ENCODE data around the gene NAA60. TPM values are rescaled to one million over a fixed set of nuclear protein-coding genes. Genes with fewer than 3 reads are reported as not detected.

Gene NAA60
- total and polyA plus RNA-seq, 9 of the 15 experiments (the other 6 are each of a cell fraction or from before 2014, with no cell fraction given): 2.1 to 49.4 (median 10.3) TPM

DNA sequence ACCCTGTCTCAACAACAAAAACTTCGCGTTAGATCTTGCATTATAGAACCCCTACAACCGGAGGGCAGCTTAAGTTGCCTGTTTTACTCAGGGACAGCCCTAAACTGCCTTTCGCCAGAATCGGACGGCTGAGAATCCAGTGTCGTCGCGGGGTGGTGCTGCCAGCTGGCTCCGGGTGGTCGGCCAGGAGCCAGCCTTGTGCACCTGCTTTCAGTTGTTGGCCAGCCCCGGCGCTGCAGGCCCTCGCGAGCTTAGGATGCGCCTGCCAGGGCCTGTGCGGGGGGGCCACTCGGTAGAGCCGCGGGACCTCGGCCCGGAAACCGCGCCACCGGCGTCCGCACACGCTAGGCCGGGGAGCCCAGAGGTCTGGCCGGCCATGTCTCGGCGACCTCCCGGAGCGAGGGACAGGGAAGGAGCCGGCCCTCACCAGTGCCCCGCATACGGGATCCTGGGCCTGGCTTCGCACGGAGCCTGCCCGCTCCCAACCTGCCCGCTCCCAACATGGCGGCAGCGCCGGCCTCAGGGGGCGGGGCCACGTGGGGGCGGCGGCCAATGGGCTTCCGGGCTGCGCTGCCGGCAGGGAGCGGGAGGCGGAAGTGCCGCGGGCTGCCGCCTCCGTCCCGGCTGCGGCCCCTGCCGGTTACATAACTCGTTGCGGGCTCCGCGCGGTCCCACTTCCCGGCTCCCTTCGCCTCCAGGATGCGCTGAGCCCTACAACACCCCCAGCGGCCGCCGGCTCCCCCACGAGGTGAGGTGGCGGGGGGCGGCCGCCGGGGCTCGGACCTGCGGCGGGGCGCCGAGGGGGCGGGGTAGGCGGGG is 14.2 kb downstream of the NAA60 start (continued):
- TF ChIP-seq RBM34 (IDR thresholded peaks at IDR 0.05; ENCODE audit: borderline replicate concordance, insufficient read depth, low read length): no peak
- TF ChIP-seq, protein P1, sequence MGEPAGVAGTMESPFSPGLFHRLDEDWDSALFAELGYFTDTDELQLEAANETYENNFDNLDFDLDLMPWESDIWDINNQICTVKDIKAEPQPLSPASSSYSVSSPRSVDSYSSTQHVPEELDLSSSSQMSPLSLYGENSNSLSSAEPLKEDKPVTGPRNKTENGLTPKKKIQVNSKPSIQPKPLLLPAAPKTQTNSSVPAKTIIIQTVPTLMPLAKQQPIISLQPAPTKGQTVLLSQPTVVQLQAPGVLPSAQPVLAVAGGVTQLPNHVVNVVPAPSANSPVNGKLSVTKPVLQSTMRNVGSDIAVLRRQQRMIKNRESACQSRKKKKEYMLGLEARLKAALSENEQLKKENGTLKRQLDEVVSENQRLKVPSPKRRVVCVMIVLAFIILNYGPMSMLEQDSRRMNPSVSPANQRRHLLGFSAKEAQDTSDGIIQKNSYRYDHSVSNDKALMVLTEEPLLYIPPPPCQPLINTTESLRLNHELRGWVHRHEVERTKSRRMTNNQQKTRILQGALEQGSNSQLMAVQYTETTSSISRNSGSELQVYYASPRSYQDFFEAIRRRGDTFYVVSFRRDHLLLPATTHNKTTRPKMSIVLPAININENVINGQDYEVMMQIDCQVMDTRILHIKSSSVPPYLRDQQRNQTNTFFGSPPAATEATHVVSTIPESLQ (CRISPR knock-in tag; IDR thresholded peaks at IDR 0.05): 0 out of 2 replicates have a peak, but pooled peaks have one; percentile 53
- TF ChIP-seq RCOR1 (IDR thresholded peaks at IDR 0.05; ENCODE audit: borderline replicate concordance in 1 of 2, low read depth in 2 of 2, low read length in 2 of 2): peak in 1 of 2 experiments; percentile 19; a peak in 1 of 4 replicates
- no peak for TF ChIP-seq YBX1 (IDR thresholded peaks at IDR 0.05)
- TF ChIP-seq SP1 (CRISPR knock-in tag; IDR thresholded peaks at IDR 0.05): peak; percentile 81
- no peak for TF ChIP-seq ZKSCAN1 (IDR thresholded peaks at IDR 0.05; ENCODE audit: low read depth, low read length)
- TF ChIP-seq TOE1 (IDR thresholded peaks at IDR 0.05; ENCODE audit: borderline replicate concordance): no peak
- TF ChIP-seq TOE1 (CRISPR knock-in tag; IDR thresholded peaks at IDR 0.05; ENCODE audit: borderline replicate concordance, low read depth): no peak
- no peak for TF ChIP-seq ATF1 (CRISPR knock-in tag; IDR thresholded peaks at IDR 0.05)
- peak; percentile 83 for TF ChIP-seq ATF1 (tag; IDR thresholded peaks at IDR 0.05)
- TF ChIP-seq ZC3H8 (IDR thresholded peaks at IDR 0.05): no peak
- peak; percentile 27; the same call in 1 of the 2 replicates for TF ChIP-seq SMC3 (conservative IDR thresholded peaks at IDR 0.05; ENCODE audit: insufficient read depth, low read depth, low read length)
- TF ChIP-seq, protein P2, sequence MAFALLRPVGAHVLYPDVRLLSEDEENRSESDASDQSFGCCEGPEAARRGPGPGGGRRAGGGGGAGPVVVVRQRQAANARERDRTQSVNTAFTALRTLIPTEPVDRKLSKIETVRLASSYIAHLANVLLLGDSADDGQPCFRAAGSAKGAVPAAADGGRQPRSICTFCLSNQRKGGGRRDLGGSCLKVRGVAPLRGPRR (CRISPR knock-in tag; IDR thresholded peaks at IDR 0.05): no peak
- TF ChIP-seq, protein P3, sequence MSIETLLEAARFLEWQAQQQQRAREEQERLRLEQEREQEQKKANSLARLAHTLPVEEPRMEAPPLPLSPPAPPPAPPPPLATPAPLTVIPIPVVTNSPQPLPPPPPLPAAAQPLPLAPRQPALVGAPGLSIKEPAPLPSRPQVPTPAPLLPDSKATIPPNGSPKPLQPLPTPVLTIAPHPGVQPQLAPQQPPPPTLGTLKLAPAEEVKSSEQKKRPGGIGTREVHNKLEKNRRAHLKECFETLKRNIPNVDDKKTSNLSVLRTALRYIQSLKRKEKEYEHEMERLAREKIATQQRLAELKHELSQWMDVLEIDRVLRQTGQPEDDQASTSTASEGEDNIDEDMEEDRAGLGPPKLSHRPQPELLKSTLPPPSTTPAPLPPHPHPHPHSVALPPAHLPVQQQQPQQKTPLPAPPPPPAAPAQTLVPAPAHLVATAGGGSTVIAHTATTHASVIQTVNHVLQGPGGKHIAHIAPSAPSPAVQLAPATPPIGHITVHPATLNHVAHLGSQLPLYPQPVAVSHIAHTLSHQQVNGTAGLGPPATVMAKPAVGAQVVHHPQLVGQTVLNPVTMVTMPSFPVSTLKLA (conservative IDR thresholded peaks at IDR 0.05): peak; percentile 89 to 93
